Measurements from ENCODE around the gene LY6G6C.

Gene LY6G6C

GRCh38 chr6:31740397-31741223 lies 19.1 kb upstream of the LY6G6C start:
- DNase-seq, result no peak

GRCh38 chr6:31739639-31740396 lies 18.3 kb upstream of the LY6G6C start, which contains the start of gene MSH5:
Gene MSH5, plus strand, starts transcription at chr6:31740005. Its CDS starts 462 bp downstream, at chr6:31740467.
- DNase-seq, result peak; percentile 96

- DNase-seq, result peak; percentile 71
These were observed 16.7 kb upstream of the LY6G6C start for GRCh38 chr6:31737991-31738979.

GRCh38 chr6:31737315-31737990 lies 15.9 kb upstream of the LY6G6C start:
- DNase-seq, result no peak

GRCh38 chr6:31736768-31737314 lies 15.3 kb upstream of the LY6G6C start:
- no peak for DNase-seq

GRCh38 chr6:31736021-31736767 lies 14.6 kb upstream of the LY6G6C start, which contains the start of gene CLIC1:
Gene CLIC1, minus strand, starts transcription at chr6:31736530. Its CDS starts 230 bp downstream, at chr6:31736300.
- DNase-seq, result peak; percentile 89

- DNase-seq, result peak; percentile 81
These were observed 13.4 kb upstream of the LY6G6C start for GRCh38 chr6:31734821-31735406.

- DNase-seq, result no peak
These were observed 12.8 kb upstream of the LY6G6C start for GRCh38 chr6:31734247-31734820.

GRCh38 chr6:31733734-31734133 lies 12.2 kb upstream of the LY6G6C start:
- DNase-seq, result no peak

- DNase-seq, result no peak
These were observed 10.5 kb upstream of the LY6G6C start for GRCh38 chr6:31732029-31732428.

- DNase-seq, result no peak
These were observed 9.1 kb upstream of the LY6G6C start for GRCh38 chr6:31730631-31731086.

- DNase-seq, result peak; percentile 89
These were observed 8.6 kb upstream of the LY6G6C start for GRCh38 chr6:31729979-31730630.

GRCh38 chr6:31729515-31729978 lies 8.0 kb upstream of the LY6G6C start:
- peak; percentile 91 for DNase-seq

GRCh38 chr6:31728767-31729514 lies 7.4 kb upstream of the LY6G6C start, which contains the start of gene DDAH2:
Gene DDAH2, minus strand, starts transcription at chr6:31729299. Its CDS starts 138 bp downstream, at chr6:31729161.
- DNase-seq, result no peak

GRCh38 chr6:31727717-31728671 lies 6.4 kb upstream of the LY6G6C start:
- no peak for DNase-seq

- no peak for DNase-seq
These were observed 5.6 kb upstream of the LY6G6C start for GRCh38 chr6:31727034-31727716.
